Measurements from ENCODE around the gene KSR1.
"Not testable (repeated sequence)": the region's sequence is repeated elsewhere in the genome, so short reads cannot be mapped to it uniquely, and the experiment has no call there.

The KSR1 gene

GRCh38 chr17:27496005-27496404 is 39.8 kb downstream of the KSR1 start:
- H3K4me3 ChIP-seq (ENCODE audit: low read length): peak overlapping the region; percentile 19; the same call in 1 of the 2 replicates
- no peak for TF ChIP-seq ZNF274 (IDR thresholded peaks at IDR 0.05; ENCODE audit: low read depth, low read length)

- no peak for TF ChIP-seq ZNF274 (IDR thresholded peaks at IDR 0.05; ENCODE audit: low read depth, low read length)
- H3K4me3 ChIP-seq (ENCODE audit: low read length): peak overlapping the region; percentile 19; the same call in 1 of the 2 replicates
Observed at GRCh38 chr17:27496437-27496943, 40.2 kb downstream of the KSR1 start.

DNA sequence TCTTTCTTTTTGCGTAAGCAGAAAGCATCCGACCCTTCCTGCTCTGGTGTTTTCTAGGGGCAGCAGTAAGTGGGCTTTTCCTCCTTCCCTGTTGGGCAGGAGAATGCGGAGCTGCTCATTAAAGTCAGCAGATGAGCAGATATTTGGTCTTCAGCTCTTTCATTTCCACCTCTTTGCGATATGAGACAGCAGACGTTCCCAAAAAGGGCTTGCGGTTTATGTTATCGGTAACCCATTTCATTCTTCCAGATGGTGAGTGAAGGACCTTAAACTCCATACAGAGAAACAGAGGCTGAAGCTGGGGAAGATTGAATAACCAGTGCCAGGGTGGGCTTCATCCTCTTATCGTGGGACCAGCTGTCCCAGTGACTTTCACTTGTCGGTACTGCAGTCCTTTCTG is 40.7 kb downstream of the KSR1 start:
- H3K4me3 ChIP-seq (ENCODE audit: low read length): peak overlapping the region; percentile 19; the same call in 1 of the 2 replicates
- TF ChIP-seq ZNF274 (IDR thresholded peaks at IDR 0.05; ENCODE audit: low read depth, low read length): no peak

- no peak overlapping the region for H3K4me3 ChIP-seq (ENCODE audit: low read length)
- no peak for TF ChIP-seq ZNF274 (IDR thresholded peaks at IDR 0.05; ENCODE audit: low read depth, low read length)
Observed at GRCh38 chr17:27497696-27498095, 41.4 kb downstream of the KSR1 start.

GRCh38 chr17:27498615-27499309 is 42.5 kb downstream of the KSR1 start:
- TF ChIP-seq ZNF274 (IDR thresholded peaks at IDR 0.05; ENCODE audit: low read depth, low read length): no peak
- no peak overlapping the region for H3K4me3 ChIP-seq (ENCODE audit: low read length)

DNA sequence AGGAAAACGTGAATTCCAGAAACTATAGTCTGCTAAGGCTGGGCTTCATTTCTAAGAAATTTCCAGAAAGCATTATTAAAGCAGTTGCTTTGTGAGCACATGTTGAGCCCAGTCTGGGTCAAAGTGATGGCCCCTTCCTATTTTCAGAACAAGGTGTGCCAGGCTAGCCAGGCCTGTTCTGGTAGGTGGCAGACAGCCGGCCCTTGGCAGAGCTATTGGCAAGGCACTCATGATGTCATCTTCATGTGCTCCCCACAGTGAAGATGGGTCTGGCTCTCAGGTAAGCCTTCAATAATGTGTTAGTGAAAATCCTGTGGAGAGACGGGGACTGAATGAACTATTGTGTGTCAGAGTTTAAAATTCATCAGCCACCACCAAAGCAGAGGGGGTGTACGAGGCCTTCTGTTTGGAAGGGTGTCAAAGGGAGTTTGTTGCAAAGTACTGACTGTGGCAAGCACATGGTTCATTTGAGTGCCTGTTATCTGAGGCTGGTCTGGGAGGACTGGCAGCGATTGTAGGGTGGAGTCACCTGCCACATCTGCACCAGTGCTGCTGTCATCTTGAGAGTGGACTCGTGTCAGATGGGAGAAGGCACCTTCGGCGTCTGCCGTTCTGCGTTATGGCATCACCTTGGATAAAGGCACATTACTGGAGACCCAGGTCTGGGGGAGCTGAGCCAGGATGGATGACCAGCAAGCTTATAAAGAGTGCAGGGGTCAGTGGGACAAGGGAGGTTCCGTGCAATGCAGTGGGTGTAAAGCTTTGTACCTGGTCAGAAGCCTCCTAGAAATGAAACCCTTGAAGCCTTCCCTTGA is 43.4 kb downstream of the KSR1 start:
- TF ChIP-seq ZNF274 (IDR thresholded peaks at IDR 0.05; ENCODE audit: low read depth, low read length): no peak
- no peak overlapping the region for H3K4me3 ChIP-seq (ENCODE audit: low read length)

DNA sequence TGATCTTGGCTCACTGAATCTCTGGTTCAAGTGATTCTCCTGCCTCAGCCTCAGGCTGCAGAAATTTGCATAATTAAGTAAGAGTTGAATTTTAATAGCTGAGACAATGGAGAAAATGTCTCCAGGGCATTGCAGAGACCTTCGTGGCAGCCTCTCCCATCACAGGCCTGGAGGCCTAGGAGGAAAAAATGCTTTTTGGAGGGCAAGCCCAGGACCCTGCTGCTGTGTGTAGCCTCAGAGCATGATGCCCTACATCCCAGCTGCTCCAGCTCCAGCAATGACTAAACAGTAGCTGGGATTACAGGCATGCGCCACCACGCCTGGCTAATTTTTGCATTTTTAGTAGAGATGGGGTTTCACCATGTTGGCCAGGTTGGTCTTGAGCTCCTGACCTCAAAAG is 45.1 kb downstream of the KSR1 start:
- H3K4me3 ChIP-seq (ENCODE audit: low read length): not testable (repeated sequence)

GRCh38 chr17:27502526-27503324 is 46.5 kb downstream of the KSR1 start:
- H3K4me3 ChIP-seq (ENCODE audit: low read length): no peak overlapping the region
- no peak for TF ChIP-seq ZNF274 (IDR thresholded peaks at IDR 0.05; ENCODE audit: low read depth, low read length)

GRCh38 chr17:27503611-27504010 is 47.4 kb downstream of the KSR1 start:
- TF ChIP-seq ZNF274 (IDR thresholded peaks at IDR 0.05; ENCODE audit: low read depth, low read length): no peak
- H3K4me3 ChIP-seq (ENCODE audit: low read length): no peak overlapping the region

DNA sequence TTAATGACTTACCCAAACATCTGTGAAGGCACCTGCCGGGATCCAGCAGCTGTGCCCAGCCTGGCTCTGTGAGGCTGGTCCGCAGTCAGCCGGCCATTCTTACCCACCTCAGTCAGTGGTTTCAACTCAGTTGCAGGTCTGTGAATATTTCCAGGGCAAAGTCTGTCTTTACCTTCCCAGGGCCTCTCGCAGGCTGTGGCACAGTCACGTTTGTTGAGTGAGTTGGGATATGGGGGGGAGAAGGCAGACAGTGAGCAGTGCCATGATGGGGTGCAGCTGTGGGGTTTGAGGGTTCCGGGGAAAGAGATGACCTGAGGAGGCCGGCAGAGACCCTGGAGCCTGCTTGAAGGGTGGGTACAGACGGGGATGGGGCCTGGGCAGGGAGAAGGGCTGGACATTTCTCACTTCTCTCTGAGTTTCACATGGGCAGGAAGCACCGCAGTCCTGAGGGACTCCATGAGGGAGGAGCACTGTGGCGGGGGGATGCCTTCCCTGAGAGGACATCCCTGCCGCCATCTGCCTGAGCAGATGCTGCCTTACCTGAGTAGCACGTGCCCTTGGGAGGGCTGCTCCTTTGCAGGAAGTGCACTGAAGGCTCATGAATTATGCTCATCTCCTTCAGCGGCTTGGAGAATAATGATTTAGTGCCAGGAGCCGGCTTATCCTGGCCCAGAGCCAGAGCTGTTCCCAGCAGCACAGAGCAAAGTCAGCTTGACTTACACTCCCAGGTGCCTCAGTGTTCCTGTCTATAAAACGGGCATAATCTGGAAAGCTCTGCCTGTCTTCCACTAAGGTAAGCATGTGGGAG is 48.1 kb downstream of the KSR1 start:
- no peak overlapping the region for H3K4me3 ChIP-seq (ENCODE audit: low read length)
- no peak for TF ChIP-seq ZNF274 (IDR thresholded peaks at IDR 0.05; ENCODE audit: low read depth, low read length)

- peak overlapping the region; percentile 36; the same call in 1 of the 2 replicates for H3K4me3 ChIP-seq (ENCODE audit: low read length)
- no peak for TF ChIP-seq ZNF274 (IDR thresholded peaks at IDR 0.05; ENCODE audit: low read depth, low read length)
Observed at GRCh38 chr17:27506348-27507218, 50.3 kb downstream of the KSR1 start.

DNA sequence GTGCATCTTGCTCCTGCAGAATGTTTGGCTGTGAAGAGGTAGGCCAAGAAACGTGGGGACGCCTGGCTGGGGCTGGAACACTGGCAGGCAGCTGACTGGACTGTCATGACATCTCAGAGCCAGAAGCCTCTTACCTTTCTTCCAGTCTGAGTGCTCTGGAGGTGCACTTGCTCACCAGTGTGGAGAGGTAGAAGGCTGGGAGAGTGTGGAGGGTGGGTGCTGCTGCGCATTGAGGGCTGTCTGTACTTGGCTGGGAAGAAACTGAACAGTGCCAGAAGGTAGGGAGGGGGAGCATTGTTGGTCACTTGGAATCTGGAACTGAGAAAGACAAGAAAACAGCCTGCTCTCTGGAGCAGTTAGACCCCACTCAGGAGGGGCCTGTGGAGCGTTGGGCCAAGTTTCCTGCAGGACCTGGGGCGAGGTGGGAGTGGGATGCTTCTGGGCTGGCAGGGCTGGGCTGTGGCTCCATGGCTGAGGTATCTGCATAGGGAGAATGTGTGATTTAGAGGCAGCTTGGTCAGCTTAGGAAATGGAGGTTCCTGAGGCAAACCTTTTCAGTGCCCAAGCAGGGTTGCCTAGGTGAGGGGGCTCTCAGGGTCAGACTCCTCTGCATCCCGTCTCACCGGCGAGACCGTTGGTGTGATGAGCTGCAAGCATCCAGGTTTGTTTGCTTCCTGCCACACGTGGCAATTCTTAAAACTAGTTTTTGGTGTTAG is 55.1 kb downstream of the KSR1 start:
- TF ChIP-seq ZNF274 (IDR thresholded peaks at IDR 0.05; ENCODE audit: low read depth, low read length): no peak
- H3K4me3 ChIP-seq (ENCODE audit: low read length): no peak overlapping the region
